SK-N-DZ (cell line): ENCODE data around the gene PIP5K1B.

Experiments
- small RNA-seq, 2 experiments: library from RNA; depleted of rRNA; stranded (forward); fragments of <200 nt; gene quantifications; one replicate each; pipeline ENCODE3, GENCODE V24; 2014

Gene PIP5K1B

Small RNA genes lying within 50 kb of the gene (small RNA-seq; reads per million reads assigned to genes)
- 0 reads per million in 2 experiments for gene RNU6-820P
